Urinary bladder (tissue), 4 donors: ENCODE results near the gene GPR45. TPM values are rescaled to one million over a fixed set of nuclear protein-coding genes. Genes with fewer than 3 reads are reported as not detected.

Experiments
- DNase-seq: peaks from one replicate; pipeline ENCODE4 v3.0.0-alpha.2; 2015; ENCODE audit errors: extremely low spot score
- H3K27ac ChIP-seq: one replicate; pipeline ENCODE4 v1.5.1; 2013; ENCODE audit warnings: low read depth, mild to moderate bottlenecking, moderate library complexity
- H3K36me3 ChIP-seq: one replicate; pipeline ENCODE4 v1.6.1; 2013; ENCODE audit warnings: mild to moderate bottlenecking, moderate library complexity; ENCODE audit not compliant: insufficient read depth
- H3K4me1 ChIP-seq: one replicate; pipeline ENCODE4 v1.6.1; 2013; ENCODE audit warnings: mild to moderate bottlenecking, moderate library complexity; ENCODE audit not compliant: insufficient read depth
- H3K4me3 ChIP-seq: one replicate; pipeline ENCODE4 v1.5.1; 2013; ENCODE audit warnings: low read depth, low read length
- WGBS: extraction: QIAGEN DNeasy Blood & Tissue Kit; methylation state at CpG from one replicate; pipeline ENCODE4 v1.1.7; 2013; 5-methylcytosine and 5-hydroxymethylcytosine counted together
- polyA plus RNA-seq: library from polyadenylated mRNA; stranded (reverse); fragments of 200-250 nt; gene quantifications from one replicate; pipeline ENCODE4 v1.2.3, GENCODE V29; 2013
- total RNA-seq: library from RNA; depleted of rRNA; stranded (reverse); fragments of >200 nt; gene quantifications from one replicate; pipeline ENCODE4 v1.2.3, GENCODE V29; 2014
- donor health status: healthy with polysubstance abuse.
- donor health status: healthy.

Gene GPR45
- total and polyA plus RNA-seq, 2 donors: not detected

DNA sequence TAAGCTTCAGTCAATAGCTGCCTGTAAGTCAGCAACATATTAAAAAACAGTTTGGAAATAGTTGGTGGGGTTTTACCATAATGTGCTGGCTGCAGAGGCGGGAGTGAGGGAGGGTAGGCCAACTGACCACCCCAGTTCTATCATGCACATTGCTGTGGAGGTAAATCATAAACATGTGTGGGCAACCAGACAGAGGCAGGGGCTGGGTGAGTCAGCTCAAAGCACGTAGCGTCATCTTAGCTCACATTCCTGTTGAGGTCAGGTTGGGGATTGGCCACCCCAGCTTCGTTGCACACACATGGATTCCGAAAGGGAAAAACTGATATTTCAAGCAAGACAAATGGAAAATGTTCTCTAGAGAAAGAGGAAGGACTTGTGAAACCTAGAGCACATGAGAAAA, 19.5 kb downstream of the GPR45 start:
- no peak for DNase-seq
- H3K36me3 ChIP-seq: no peaks in the 10 kb centered on the region
- H3K4me1 ChIP-seq: no peaks in the 10 kb centered on the region
- H3K4me3 ChIP-seq: no peak overlapping the region
- 55% methylated on average over 5 of the region's 5 CpGs for whole genome bisulfite sequencing
- H3K27ac ChIP-seq: no peak overlapping the region

DNA sequence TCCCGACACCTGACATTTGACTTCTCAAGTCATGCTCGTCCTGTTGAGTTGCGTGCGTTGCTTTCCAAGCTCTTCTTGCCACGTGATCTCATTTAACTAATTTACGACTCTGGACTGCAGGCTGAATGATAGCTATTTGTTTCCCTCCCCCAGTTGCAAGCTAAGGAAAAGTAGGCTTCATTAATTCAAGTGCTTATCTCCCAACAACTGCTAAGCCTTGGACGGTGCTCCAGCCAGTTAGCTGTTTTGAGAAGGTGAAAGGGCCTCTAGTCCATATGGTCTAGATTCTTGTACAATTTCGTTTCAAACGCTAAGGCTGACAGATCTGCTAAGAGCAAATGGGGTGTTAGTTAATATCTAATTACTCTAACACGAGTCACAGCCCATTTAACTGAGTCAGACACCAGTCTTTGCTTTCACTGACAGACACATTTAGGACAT, 21.1 kb downstream of the GPR45 start:
- 69% methylated on average over 10 of the region's 10 CpGs for WGBS
- H3K4me3 ChIP-seq: no peak overlapping the region
- H3K4me1 ChIP-seq: no peaks in the 10 kb centered on the region
- DNase-seq: no peak
- H3K27ac ChIP-seq: no peak overlapping the region
- H3K36me3 ChIP-seq: no peaks in the 10 kb centered on the region

DNA sequence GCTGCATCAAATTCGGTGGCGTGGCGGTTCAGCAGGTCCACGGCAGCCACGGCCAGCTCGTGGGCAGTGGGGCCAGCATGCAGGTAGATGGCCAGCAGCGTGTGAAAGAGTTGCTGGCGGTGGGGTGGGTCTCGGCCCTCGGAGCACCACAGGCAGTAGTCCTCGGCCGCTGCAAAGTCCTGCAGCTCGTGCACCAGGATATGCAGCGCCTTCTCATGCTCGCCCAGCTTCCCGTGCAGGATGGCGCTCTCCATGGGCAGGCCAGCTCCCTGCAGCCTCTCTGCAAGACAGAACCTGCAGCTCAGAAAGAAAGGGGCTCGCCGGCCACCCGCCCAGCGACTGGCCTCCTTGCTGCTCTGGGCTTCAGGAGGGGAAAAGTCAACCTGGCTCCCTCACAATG, 27.9 kb downstream of the GPR45 start:
- peaks cover 2% of the 10 kb centered on the region for H3K36me3 ChIP-seq
- no peak for DNase-seq
- 96% methylated on average over 21 of the region's 21 CpGs for WGBS

DNA sequence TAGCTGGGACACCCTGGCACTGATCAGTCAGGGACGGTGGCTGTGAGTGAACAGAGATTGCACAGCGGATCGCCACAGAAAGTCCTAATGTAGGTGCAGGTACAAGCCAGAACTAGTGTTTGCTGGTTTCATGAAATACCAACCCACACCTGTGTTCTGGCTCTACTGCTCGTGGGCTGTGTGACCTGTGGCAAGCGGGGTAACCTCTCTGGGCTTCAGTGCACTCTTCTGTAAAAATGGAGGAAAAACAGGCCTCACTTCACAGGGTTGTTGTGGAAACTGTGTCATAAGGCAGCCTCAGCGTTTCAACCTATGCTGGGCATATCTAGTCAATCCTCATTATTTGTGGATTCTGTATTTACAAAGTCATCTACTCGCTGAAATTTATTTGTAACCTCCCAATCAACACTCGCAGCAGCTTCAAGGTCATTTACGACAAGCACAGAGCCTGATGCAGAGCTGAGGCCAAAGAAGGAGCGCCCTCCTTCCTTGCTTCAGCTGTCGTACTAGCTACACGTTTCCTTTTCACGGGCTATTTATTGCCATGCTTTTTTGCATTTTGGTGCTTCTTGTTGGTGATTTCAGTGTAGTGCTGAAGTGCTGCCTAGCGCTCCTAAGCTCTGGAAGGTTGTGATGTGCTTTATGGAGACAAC, 30.0 kb downstream of the GPR45 start:
- H3K36me3 ChIP-seq: peaks cover 2% of the 10 kb centered on the region
- no peak for DNase-seq
- H3K27ac ChIP-seq: no peak overlapping the region
- H3K4me1 ChIP-seq: no peaks in the 10 kb centered on the region
- WGBS: 93% methylated on average over 14 of the region's 14 CpGs
- H3K4me3 ChIP-seq: no peak overlapping the region

More for the DNA sequence above, 27.9 kb downstream of the GPR45 start:
- no peak overlapping the region for H3K27ac ChIP-seq
- H3K4me1 ChIP-seq: no peaks in the 10 kb centered on the region
- H3K4me3 ChIP-seq: no peak overlapping the region

DNA sequence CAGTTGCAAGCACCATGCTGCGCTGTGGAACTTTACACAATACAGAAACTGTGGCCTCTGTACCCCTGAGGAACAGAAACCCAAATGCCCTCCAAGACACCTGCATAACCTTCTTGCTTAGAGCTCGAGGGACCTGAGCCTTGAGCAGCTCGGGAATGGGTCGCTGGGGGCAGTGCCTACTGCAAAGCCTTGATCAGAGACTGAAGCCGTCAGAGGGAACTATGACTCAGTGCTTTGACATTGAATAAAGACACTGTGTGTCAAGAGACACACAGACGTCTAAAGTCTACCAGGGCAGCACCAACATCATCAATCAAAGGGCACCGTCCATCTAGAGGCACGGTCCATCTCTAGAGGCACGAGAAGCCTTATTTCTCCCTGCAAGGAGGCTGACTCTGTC, 30.6 kb downstream of the GPR45 start:
- Histone ChIP-seq H3K4me3 (no peak overlapping the region), H3K27ac (no peak overlapping the region), H3K36me3 (peaks cover 3% of the 10 kb centered on the region), H3K4me1 (no peaks in the 10 kb centered on the region)
- WGBS: 89% methylated on average over 9 of the region's 9 CpGs
- no peak for DNase-seq

DNA sequence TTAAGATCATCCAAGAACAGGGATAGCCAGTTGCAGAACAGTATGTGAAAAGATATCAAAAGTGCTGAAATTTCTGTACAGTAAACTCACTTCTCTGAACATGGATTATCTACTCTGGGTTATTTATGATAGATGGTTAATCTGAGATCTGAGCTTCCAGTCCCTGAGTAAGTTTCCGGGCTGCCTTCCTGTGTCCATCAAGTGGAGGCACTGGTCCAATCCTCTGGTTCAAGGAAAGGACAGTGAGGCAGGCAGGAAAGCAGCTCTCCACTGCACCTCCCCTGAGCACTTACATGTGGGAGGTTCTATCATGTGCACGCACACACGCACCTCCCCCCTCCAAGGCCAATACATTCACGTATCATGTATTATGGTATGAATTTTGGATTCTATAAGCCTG, 32.5 kb downstream of the GPR45 start:
- Histone ChIP-seq H3K4me1 (no peaks in the 10 kb centered on the region), H3K27ac (no peak overlapping the region), H3K4me3 (no peak overlapping the region), H3K36me3 (peaks cover 3% of the 10 kb centered on the region)
- WGBS: 76% methylated on average over 4 of the region's 4 CpGs
- no peak for DNase-seq

DNA sequence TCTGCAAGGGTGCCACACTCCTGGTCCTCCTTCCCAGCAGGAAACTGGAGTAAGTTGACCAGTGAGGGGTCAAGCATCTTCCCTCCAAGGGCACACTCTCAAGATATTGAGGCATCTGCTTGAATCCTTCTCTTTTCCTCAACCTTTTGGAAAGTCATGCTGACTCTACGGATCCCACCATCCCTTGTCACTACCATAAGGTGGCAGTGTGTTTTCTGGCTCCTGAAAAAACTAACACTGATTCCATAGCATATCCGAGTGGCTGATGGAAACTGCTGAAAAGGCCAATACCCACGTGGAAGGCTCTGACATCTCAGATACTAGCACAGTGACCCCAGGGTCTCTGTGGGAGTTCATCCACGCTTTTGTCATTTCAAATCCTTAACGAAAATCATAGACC, 37.1 kb downstream of the GPR45 start:
- Histone ChIP-seq H3K36me3 (peaks cover 3% of the 10 kb centered on the region), H3K4me3 (no peak overlapping the region), H3K27ac (no peak overlapping the region), H3K4me1 (no peaks in the 10 kb centered on the region)
- 65% methylated on average over 5 of the region's 5 CpGs for WGBS
- DNase-seq: no peak

DNA sequence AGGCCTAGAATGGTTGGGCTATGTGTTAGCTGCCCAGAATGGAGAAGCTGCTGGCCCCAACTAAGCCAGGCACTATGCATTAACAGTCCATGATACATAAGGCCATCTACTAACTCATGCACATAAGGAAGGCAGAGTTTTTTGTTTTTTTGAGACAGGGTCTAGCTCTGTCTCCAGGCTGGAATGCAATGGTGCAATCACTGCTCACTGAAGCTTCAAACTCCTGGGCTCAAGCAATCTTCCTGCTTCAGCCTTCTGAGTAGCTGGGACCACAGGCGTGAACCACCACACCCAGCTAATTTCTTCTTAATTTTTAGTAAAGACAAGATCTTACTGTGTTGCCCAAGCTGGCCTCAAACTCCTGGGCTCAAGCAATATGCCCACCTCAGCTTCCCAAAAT, 37.6 kb downstream of the GPR45 start:
- Histone ChIP-seq H3K36me3 (peaks cover 3% of the 10 kb centered on the region), H3K4me3 (no peak overlapping the region), H3K27ac (no peak overlapping the region), H3K4me1 (no peaks in the 10 kb centered on the region)
- DNase-seq: no peak
- WGBS: 100% methylated on average over 1 of the region's 1 CpG

DNA sequence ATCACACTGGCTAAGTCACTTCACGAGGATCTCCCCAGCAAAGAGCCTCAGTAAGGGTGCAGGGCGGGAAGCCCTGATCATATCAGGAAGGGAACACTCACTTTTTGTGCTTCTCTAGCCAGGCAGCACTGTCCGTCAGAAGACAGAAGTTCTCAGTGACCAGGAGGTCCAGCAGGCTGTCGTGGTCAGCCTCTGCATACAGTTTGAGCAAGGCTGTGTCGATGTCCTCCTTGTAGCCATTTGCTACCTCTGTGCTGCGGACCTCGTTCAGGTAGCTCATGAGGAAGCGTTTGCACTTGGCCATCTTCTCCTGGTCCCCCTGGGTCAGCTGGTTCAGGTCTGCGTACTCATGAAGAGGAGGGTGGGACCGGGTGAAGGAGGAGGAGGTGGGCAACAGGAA, 38.7 kb downstream of the GPR45 start:
- DNase-seq: no peak
- no peak overlapping the region for H3K27ac ChIP-seq
- 89% methylated on average over 10 of the region's 10 CpGs for WGBS
- H3K4me1 ChIP-seq: no peaks in the 10 kb centered on the region
- H3K36me3 ChIP-seq: peaks cover 4% of the 10 kb centered on the region
- H3K4me3 ChIP-seq: no peak overlapping the region

DNA sequence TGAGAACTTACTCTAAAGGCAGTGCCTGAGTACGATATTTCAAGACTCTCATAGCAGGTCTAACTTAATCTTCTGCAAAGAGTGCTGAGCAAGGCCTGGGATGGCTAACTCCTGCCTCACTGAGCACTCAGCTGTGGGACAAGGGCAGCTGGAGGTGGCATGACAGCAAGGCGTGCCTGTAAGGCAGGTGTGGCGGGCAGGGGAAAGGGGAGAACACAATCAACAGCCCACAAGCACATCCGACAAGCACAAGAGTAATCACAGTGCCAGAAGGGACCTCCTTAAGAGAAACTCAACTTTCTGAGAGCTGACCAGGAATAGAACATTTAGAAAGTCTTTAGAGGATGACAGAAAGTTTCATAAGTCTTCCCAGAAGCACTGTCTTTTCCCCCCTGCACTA, 42.0 kb downstream of the GPR45 start:
- DNase-seq: no peak
- peaks cover 5% of the 10 kb centered on the region for H3K36me3 ChIP-seq

DNA sequence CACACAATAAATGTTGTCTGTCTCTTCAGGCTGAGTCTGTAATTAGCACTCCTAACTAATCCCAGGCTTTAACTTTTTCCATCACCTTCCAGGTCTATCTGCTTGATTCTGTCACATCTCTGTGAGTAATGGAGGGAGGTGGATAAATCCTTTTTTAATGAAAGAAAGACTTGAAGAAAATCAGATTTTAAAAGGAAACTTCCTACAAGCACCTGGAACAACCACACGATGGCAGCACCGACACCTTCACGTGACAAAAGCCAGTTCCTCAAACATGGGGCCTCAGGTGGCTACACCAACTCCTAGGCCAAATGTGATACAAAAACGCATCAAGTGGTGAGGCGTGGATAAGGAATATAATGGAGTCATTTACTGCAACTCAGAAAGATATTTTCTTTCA, 46.1 kb downstream of the GPR45 start:
- peaks cover 5% of the 10 kb centered on the region for H3K36me3 ChIP-seq
- no peak overlapping the region for H3K27ac ChIP-seq
- 59% methylated on average over 5 of the region's 5 CpGs for WGBS
- no peaks in the 10 kb centered on the region for H3K4me1 ChIP-seq
- no peak for DNase-seq
- no peak overlapping the region for H3K4me3 ChIP-seq

More for the DNA sequence above, 42.0 kb downstream of the GPR45 start:
- no peaks in the 10 kb centered on the region for H3K4me1 ChIP-seq
- WGBS: 79% methylated on average over 4 of the region's 4 CpGs
- no peak overlapping the region for H3K27ac ChIP-seq
- H3K4me3 ChIP-seq: no peak overlapping the region

DNA sequence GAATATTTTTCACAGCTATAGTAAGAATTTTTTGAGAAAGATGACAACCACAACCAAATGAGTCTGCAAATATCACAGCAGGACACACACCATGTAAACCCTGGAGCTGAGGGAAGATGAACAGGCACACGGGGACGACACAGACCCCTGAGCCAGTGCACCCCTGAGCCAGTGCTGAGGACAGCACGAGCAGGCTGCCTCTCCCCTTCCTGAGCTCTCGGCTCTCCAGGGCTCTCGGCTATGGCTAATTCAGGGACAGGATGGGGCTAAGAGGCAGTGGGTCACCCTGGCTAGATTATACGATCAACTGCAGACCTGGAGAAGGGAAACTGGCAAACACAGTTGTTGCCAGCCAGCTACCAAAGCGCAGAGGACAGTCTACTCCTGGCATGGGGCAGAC, 46.6 kb downstream of the GPR45 start:
- Histone ChIP-seq H3K4me3 (no peak overlapping the region), H3K36me3 (peaks cover 5% of the 10 kb centered on the region), H3K27ac (no peak overlapping the region), H3K4me1 (no peaks in the 10 kb centered on the region)
- DNase-seq: no peak
- 83% methylated on average over 7 of the region's 7 CpGs for WGBS

DNA sequence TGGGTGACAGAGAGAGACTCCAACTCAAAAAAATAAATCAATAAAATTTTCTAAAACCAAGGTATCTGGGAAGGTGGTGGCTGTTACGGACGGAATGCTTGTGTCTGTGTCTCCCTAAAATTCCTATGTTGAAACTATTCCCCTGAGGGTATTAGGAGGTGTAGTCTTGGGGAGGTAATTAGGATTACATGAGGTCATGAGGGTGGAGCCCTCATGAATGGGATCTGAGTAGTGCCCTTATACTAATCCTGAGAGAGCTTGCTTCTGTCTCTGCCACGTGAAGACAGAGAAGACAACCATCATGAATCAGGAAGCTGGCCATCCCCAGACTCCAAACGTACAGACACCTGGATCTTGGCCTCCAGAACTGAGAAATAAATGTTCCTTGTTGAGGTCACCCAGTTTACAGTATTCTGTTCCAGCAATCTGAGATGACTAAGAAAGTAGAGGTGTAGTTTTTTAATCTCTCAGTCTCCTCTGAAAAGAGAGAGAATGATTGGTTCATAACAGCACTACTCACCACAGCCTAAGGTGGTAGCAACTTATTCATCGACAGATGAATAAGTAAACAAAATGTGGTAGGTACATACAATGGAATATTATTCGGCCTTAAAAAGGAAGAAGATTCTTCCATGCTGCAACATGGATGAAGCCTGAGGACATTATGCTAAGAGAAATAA, 49.6 kb downstream of the GPR45 start:
- WGBS: 93% methylated on average over 6 of the region's 6 CpGs
- no peaks in the 10 kb centered on the region for H3K36me3 ChIP-seq
- H3K27ac ChIP-seq: no peak overlapping the region
- H3K4me1 ChIP-seq: no peaks in the 10 kb centered on the region
- no peak overlapping the region for H3K4me3 ChIP-seq
- no peak for DNase-seq

DNA sequence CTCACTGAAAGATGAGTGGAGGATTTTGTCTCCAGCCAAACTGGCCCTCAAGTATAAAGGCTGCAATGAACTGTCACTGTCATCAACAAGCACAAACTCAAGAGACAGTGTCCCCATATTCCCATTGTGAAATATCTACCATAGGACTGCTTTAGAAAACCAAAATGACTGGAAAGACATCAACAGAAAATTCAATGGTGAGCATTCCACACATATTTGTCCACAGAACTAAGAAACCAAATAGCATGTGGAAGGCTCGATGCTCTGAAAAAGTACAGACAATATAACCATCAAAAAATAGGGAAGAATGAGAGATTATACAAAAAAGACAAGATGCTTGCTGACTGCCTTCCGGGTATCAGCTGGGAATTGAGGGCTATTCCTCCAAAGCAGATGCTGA, 50.4 kb downstream of the GPR45 start:
- H3K27ac ChIP-seq: no peak overlapping the region
- no peaks in the 10 kb centered on the region for H3K36me3 ChIP-seq
- H3K4me3 ChIP-seq: no peak overlapping the region
- H3K4me1 ChIP-seq: no peaks in the 10 kb centered on the region
- 91% methylated on average over 2 of the region's 2 CpGs for WGBS
- no peak for DNase-seq
